ENCODE measurements around the gene SEPTIN3. TPM values are rescaled to one million over a fixed set of nuclear protein-coding genes. Genes with fewer than 3 reads are reported as not detected.

SEPTIN3 gene
- total and polyA plus RNA-seq, 2 donors (not counting 1 experiment from before 2014, with no cell fraction given): 0.05 to 0.33 TPM

DNA sequence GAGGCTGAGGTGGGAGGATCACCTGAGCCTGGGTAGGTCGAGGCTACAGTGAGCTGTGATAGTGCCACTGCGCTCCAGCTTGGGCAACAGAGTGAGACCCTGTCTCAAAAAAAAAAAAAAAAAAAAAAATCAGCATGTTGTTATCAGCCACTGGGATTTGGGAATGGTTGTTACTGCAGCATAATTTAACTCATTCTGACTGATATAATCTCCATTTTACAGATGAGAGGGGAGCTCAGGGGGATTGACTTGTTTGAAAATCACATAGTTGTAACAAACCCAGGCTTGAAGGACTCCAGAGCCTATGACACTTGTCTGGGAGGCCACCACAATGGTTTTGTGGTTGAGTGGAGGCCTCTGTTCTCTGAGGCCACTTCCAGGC is 3.0 kb upstream of the SEPTIN3 start:
- H3K9ac ChIP-seq (ENCODE audit: insufficient read depth, low read length): no peak overlapping the region
- no peak for DNase-seq (ENCODE audit: low read depth in 2 of 2)
- no peak overlapping the region for H3K4me3 ChIP-seq (replicated peaks in 1 of 4; ENCODE audit: control extremely low read depth in 1 of 4, insufficient read depth in 1 of 4, low read depth in 3 of 4, low read length in 4 of 4)

DNA sequence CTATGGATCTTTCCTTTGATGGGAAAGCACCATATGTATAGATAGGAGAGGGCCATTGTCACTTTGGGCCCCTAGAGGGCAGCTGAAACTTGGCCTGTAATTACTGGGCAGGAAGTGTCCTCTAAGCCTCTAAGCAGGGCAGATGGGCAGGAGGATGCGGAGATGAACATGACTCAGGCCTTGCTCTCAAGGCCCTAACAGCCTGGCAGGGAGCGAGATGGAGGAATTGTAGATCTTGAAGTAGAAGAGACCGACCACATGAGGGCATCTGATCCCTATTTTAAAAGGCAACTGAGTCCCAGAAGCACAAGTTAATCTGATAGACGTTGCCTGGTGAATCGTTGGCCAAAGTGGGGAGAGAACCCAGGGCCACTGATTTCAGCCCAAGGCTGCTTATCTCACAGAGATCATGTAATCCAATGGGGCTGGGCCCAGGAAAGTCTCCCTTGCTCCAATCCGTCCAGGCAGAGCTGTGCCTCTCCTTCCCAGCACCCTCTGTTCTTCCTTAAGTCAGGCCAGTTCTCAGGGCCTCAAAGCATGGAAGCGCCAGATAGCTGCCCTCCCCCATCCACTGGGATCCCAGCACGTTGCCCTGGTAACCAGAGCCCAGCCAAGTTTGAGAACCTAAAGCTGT is 2.5 kb upstream of the SEPTIN3 start:
- no peak overlapping the region for H3K4me2 ChIP-seq (ENCODE audit: extremely low read depth, insufficient read depth, low read length)
- H3K27ac ChIP-seq (ENCODE audit: insufficient read depth, low read length): no peak overlapping the region
- DNase-seq (ENCODE audit: low read depth in 2 of 2): peak; percentile 84 to 88
- no peaks in the 10 kb centered on the region for H3K36me3 ChIP-seq (ENCODE audit: control insufficient read depth, insufficient read depth, low read length)
- no peaks in the 10 kb centered on the region for H3K79me2 ChIP-seq (ENCODE audit: control insufficient read depth, insufficient read depth, low read length)
- H3K4me3 ChIP-seq (replicated peaks in 1 of 4; ENCODE audit: control extremely low read depth in 1 of 4, insufficient read depth in 1 of 4, low read depth in 3 of 4, low read length in 4 of 4): no peak overlapping the region
- H3K4me1 ChIP-seq (ENCODE audit: control insufficient read depth, extremely low read depth, insufficient read depth, low read length): no peaks in the 10 kb centered on the region
- H3K27me3 ChIP-seq (ENCODE audit: control insufficient read depth, insufficient read depth, low read length): no peaks in the 10 kb centered on the region
- no peak overlapping the region for H2AFZ ChIP-seq (ENCODE audit: low read length)
- H3K9me3 ChIP-seq (ENCODE audit: control insufficient read depth, insufficient read depth, low read depth, low read length): no peaks in the 10 kb centered on the region
- TF ChIP-seq, protein P1, sequence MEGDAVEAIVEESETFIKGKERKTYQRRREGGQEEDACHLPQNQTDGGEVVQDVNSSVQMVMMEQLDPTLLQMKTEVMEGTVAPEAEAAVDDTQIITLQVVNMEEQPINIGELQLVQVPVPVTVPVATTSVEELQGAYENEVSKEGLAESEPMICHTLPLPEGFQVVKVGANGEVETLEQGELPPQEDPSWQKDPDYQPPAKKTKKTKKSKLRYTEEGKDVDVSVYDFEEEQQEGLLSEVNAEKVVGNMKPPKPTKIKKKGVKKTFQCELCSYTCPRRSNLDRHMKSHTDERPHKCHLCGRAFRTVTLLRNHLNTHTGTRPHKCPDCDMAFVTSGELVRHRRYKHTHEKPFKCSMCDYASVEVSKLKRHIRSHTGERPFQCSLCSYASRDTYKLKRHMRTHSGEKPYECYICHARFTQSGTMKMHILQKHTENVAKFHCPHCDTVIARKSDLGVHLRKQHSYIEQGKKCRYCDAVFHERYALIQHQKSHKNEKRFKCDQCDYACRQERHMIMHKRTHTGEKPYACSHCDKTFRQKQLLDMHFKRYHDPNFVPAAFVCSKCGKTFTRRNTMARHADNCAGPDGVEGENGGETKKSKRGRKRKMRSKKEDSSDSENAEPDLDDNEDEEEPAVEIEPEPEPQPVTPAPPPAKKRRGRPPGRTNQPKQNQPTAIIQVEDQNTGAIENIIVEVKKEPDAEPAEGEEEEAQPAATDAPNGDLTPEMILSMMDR (conservative IDR thresholded peaks at IDR 0.05 in 1 of 2, IDR thresholded peaks at IDR 0.05 in 1 of 2; ENCODE audit: low read depth in 1 of 2, low read length in 2 of 2): peak; percentile 37 to 42
- no peak for TF ChIP-seq EZH2 (IDR thresholded peaks at IDR 0.05; ENCODE audit: low read length, missing control alignments)
- H3K9ac ChIP-seq (ENCODE audit: insufficient read depth, low read length): no peak overlapping the region
- no peaks in the 10 kb centered on the region for H4K20me1 ChIP-seq (ENCODE audit: control insufficient read depth, extremely low read depth, insufficient read depth, low read length)

More for the DNA sequence above, 3.0 kb upstream of the SEPTIN3 start:
- H4K20me1 ChIP-seq (ENCODE audit: control insufficient read depth, extremely low read depth, insufficient read depth, low read length): no peaks in the 10 kb centered on the region
- H2AFZ ChIP-seq (ENCODE audit: low read length): no peak overlapping the region
- no peaks in the 10 kb centered on the region for H3K36me3 ChIP-seq (ENCODE audit: control insufficient read depth, insufficient read depth, low read length)
- no peaks in the 10 kb centered on the region for H3K9me3 ChIP-seq (ENCODE audit: control insufficient read depth, insufficient read depth, low read depth, low read length)
- no peaks in the 10 kb centered on the region for H3K27me3 ChIP-seq (ENCODE audit: control insufficient read depth, insufficient read depth, low read length)
- no peaks in the 10 kb centered on the region for H3K4me1 ChIP-seq (ENCODE audit: control insufficient read depth, extremely low read depth, insufficient read depth, low read length)
- H3K27ac ChIP-seq (ENCODE audit: insufficient read depth, low read length): no peak overlapping the region
- H3K4me2 ChIP-seq (ENCODE audit: extremely low read depth, insufficient read depth, low read length): no peak overlapping the region
- no peaks in the 10 kb centered on the region for H3K79me2 ChIP-seq (ENCODE audit: control insufficient read depth, insufficient read depth, low read length)
- TF ChIP-seq, protein P1 (conservative IDR thresholded peaks at IDR 0.05 in 1 of 2, IDR thresholded peaks at IDR 0.05 in 1 of 2; ENCODE audit: low read depth in 1 of 2, low read length in 2 of 2): no peak
- TF ChIP-seq EZH2 (IDR thresholded peaks at IDR 0.05; ENCODE audit: low read length, missing control alignments): no peak

DNA sequence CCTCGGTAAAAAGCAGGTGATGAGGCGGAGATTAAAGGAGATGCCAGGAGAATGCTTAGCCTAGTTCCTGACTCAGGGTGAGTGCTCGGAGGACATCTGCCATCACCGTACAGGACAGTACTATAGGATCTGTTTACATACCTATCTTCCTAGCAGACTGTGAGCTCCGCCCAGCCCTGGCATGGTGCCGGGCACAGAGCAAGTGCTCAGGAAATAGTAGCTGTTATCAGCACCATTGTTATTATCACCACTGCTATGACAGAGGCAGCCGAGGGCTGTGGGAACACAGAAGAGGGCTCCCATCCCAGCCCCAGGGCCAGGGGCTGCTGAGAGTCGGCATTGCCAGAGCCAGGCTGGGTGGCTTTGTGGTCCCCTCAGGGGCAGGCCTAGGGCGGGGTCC is 642 bp upstream of the SEPTIN3 start:
- Histone ChIP-seq H3K4me1 (ENCODE audit: control insufficient read depth, extremely low read depth, insufficient read depth, low read length) (no peaks in the 10 kb centered on the region), H3K36me3 (ENCODE audit: control insufficient read depth, insufficient read depth, low read length) (no peaks in the 10 kb centered on the region), H3K4me2 (ENCODE audit: extremely low read depth, insufficient read depth, low read length) (no peak overlapping the region), H3K9me3 (ENCODE audit: control insufficient read depth, insufficient read depth, low read depth, low read length) (no peaks in the 10 kb centered on the region), H3K79me2 (ENCODE audit: control insufficient read depth, insufficient read depth, low read length) (no peaks in the 10 kb centered on the region), H4K20me1 (ENCODE audit: control insufficient read depth, extremely low read depth, insufficient read depth, low read length) (no peaks in the 10 kb centered on the region), H3K4me3 (replicated peaks in 1 of 4; ENCODE audit: control extremely low read depth in 1 of 4, insufficient read depth in 1 of 4, low read depth in 3 of 4, low read length in 4 of 4) (no peak overlapping the region), H3K9ac (ENCODE audit: insufficient read depth, low read length) (no peak overlapping the region), H3K27me3 (ENCODE audit: control insufficient read depth, insufficient read depth, low read length) (no peaks in the 10 kb centered on the region), H3K27ac (ENCODE audit: insufficient read depth, low read length) (no peak overlapping the region), H2AFZ (ENCODE audit: low read length) (no peak overlapping the region)
- TF ChIP-seq, protein P1 (conservative IDR thresholded peaks at IDR 0.05 in 1 of 2, IDR thresholded peaks at IDR 0.05 in 1 of 2; ENCODE audit: low read depth in 1 of 2, low read length in 2 of 2): no peak
- no peak for TF ChIP-seq EZH2 (IDR thresholded peaks at IDR 0.05; ENCODE audit: low read length, missing control alignments)
- DNase-seq (ENCODE audit: low read depth in 2 of 2): no peak
